ACHN (cell line): ENCODE results near the gene CTNND2.

ENCODE experiments used
- DNase-seq: peaks from one replicate; pipeline ENCODE4 v3.0.0-alpha.2; 2015
- in situ Hi-C: cut with HindIII; loops from 2 replicates; pipeline ENCODE4 v1.10.0; 2017; ENCODE audit warnings: low sequenced_read_pairs, low pct_ligation_motif_present, low pct_unique_long_range_greater_than_20kb

The CTNND2 gene

GRCh38 chr5:11792621-11793020 lies 111.6 kb downstream of the CTNND2 start:
- no peak for DNase-seq
- in situ Hi-C loops: no loop called here

- DNase-seq: no peak
- in situ Hi-C loops: no loop called here
These were observed 112.5 kb downstream of the CTNND2 start for GRCh38 chr5:11791792-11792191.

DNA sequence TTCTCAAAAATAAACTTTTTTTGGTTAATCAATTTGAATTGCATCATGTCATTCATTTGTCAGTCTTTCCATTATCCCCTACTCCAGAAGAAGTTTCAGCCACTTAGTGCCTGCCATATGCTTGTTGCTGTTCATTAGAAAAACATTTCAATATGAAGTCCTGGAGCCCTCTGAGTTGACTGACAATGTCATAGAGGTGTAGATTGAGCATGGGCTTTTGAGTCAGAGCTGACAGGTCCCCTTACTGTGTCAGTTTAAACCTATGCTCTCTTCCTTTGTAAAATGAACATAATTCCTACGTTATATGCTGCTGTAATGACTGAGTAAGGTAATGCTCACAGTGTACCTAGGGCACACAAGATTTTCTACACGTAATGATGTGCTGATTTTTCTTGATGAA lies 114.0 kb downstream of the CTNND2 start:
- in situ Hi-C loops: no loop called here
- DNase-seq: no peak

GRCh38 chr5:11785771-11786352 lies 118.4 kb downstream of the CTNND2 start:
- in situ Hi-C loops: no loop called here
- no peak for DNase-seq

- no peak for DNase-seq
- in situ Hi-C loops: no loop called here
These were observed 123.5 kb downstream of the CTNND2 start for GRCh38 chr5:11780641-11781345.

- in situ Hi-C loops: no loop called here
- DNase-seq: no peak
These were observed 127.2 kb downstream of the CTNND2 start for GRCh38 chr5:11777096-11777495.

DNA sequence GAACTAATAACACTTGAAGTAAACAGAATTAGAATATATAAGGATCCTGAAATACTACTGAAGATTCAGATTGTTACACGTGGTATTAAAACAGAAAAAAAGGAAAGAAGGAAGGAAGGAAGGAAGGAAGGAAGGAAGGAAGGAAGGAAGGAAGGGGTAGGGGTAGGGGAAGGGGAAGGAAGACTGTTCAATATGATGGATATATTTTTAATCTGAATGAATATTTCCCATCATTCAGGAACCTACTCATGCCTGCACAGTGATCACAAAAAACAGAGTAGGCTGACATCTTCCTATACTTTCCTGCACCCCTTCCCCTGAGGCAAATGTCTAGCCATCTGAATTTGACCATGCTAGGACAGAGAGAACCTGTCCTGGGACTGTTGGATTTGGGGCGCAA lies 133.9 kb downstream of the CTNND2 start:
- in situ Hi-C loops: no loop called here
- DNase-seq: no peak

- in situ Hi-C loops: no loop called here
- no peak for DNase-seq
These were observed 143.2 kb downstream of the CTNND2 start for GRCh38 chr5:11760934-11761603.

GRCh38 chr5:11758321-11758720 lies 145.9 kb downstream of the CTNND2 start:
- DNase-seq: no peak
- in situ Hi-C loops: no loop called here

- DNase-seq: no peak
- in situ Hi-C loops: no loop called here
These were observed 146.6 kb downstream of the CTNND2 start for GRCh38 chr5:11757661-11758060.

DNA sequence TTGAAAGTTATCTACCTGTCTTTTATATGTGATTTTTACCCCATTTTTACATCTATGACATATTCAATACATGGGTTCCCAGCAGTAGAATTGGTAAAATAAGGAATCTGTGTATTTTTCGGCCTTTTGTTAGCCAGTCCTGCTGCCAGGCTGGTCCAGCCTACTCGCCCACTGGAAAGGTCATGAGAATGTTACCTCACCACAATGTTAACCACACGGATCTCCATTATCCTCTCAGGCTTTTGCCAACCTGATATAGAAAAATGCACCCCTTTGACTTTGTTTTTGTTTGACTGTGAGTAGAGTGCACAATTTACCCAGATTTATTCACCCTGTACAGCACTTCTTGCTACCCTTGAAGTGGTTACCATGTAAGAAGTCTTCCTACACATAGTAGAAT lies 167.2 kb downstream of the CTNND2 start:
- no peak for DNase-seq
- in situ Hi-C loops: no loop called here

DNA sequence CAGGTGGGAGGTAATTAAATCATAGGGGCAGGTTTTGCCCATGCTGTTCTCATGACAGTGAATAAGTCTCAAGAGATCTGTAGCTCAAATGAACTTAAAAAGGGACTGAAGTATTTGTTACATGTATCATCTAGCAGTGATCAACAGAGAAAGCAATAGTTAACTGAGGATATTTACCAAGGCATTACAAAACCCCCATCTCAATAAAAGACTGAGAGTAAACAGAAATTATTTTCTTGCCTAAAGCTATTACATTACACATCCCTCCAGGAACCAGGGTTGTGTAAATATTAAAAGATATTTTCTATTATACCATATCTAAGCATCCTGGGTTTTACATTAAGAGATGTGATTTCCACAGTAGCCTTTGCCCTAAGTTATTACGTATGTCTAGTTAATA lies 169.9 kb downstream of the CTNND2 start:
- no peak for DNase-seq
- in situ Hi-C loops: no loop called here

GRCh38 chr5:11733840-11734192 lies 170.4 kb downstream of the CTNND2 start:
- in situ Hi-C loops: no loop called here
- DNase-seq: no peak

DNA sequence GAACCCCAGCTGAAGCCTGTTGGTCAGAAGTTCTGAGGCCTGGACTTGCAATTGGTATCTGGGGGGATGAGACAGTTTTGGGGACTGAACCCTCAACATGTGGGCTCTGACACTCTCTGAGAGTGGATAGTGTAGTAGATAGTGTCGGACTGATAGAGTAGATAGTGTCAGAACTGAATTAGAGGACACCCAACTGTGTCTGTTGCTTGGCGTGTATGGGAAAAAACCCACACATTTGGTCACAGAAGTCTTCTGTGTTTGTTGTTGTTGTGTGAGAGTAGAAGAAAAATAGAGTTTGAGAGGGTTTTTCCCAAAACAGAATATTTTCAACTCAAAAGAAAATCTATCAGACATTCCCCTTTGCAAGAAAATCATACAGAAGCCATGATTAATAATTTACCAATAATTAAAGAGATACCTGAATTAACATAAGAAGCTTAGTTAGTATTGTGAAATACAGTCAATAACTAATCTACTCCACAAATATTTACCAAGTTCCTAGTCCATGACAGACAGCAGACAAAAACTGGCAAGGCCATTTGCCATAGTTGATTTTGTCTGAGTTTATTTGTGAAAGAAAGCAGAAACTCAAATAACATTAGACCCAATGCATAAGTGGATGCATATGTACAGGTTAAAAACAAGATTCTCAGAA lies 170.9 kb downstream of the CTNND2 start:
- no peak for DNase-seq
- in situ Hi-C loops: no loop called here

GRCh38 chr5:11724940-11725339 lies 179.3 kb downstream of the CTNND2 start:
- in situ Hi-C loops: no loop called here

DNA sequence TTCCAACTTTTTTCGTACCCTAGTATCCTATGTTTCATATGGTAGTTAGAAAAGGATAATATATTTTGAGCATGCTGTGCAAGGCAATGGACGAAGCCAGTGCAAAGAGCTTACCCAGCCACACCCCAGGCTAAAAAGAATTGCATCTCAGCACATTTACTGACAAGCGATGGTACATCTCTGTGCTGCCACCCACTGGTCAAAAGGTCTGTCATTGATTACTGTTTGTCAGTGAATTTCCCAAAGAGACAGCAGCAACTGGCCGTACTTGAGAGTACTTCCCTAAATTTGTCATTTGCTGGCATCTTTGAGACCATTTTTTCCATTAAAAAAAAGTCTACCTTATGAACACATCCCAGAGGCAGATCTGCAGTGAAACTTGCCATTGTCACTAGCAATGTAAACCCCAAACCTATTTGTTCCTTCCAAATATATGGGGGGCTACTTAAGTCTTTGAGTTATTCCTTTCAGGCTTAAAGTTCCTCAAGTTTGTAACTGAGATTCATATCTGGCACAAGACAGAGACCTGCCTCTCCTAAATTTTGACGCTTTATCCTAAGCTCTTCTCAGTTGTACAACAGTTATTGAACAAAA lies 184.3 kb downstream of the CTNND2 start:
- in situ Hi-C loops: no loop called here
- peak; percentile 45 for DNase-seq

More at GRCh38 chr5:11724940-11725339, 179.3 kb downstream of the CTNND2 start:
- no peak for DNase-seq

DNA sequence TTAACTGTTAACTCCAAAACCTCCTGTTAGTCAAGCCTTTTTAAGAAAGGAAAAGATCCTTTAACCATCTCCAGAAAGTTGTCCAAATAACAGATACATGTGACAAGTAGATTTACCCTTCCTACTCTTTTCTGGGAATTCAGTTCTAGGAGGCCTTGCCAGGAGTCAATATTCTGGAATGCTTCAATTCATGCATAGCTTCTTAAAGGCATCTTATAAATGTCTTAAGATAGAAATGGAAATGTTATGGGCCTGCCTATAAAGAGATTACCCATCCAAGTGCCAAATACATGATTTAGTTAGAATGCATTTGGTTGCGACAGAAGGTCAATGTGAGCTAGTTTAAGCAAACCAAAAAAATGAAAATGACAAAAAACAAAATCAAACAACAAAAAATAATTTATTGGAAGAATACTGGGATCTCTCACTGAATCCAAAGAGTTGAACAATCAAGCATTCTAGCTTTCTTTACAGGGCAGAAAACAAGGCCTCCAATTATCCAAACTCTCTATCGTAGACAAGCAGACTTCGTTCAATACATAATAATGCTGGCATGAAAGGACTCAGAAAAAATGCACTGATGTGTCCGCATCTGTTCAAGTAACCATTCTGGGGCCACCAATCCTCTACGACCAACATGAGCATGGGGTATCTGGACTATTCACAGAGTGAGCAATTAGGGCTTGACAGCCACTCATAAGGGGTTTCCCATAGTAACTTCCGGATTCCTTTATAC lies 188.6 kb downstream of the CTNND2 start:
- in situ Hi-C loops: no loop called here
- no peak for DNase-seq

DNA sequence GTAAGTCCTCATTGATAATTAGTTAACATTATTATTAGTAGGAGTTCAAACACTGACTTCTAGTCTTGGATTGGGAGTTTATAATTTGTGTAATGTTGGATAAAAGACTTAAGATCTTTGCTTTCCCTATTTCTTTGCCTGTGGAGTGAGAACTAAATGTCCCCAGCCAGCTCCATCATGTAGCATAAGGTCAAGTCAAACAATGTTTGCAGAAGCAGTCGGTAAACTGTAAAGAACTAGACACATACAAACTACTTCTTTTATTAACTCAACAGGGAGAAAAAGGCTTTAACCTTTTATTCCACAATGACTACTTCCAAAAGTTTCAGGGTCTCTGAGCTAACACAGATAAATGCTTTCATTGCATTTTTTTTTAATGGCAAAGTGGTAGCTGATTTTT lies 192.3 kb downstream of the CTNND2 start:
- DNase-seq: no peak
- in situ Hi-C loops: no loop called here

GRCh38 chr5:11709021-11709420 lies 195.2 kb downstream of the CTNND2 start:
- DNase-seq: no peak

More at GRCh38 chr5:11709021-11709420, 195.2 kb downstream of the CTNND2 start:
- in situ Hi-C loops: no loop called here
